HEK293 (cell line): ENCODE data around the gene NKAIN4.

Source experiments
- ZNF585B ChIP-seq: fragments of 450-650 bp; formaldehyde crosslinking; IDR thresholded peaks from 2 replicates; pipeline ENCODE4 v1.5.1; 2016; ENCODE audit warnings: missing biosample characterization, missing genetic modification characterization
- TF ChIP-seq, protein P1 (sequence below): fragments of 450-650 bp; formaldehyde crosslinking; IDR thresholded peaks from 2 replicates; pipeline ENCODE4 v1.5.1; 2016; ENCODE audit warnings: missing biosample characterization, missing genetic modification characterization

DNA sequence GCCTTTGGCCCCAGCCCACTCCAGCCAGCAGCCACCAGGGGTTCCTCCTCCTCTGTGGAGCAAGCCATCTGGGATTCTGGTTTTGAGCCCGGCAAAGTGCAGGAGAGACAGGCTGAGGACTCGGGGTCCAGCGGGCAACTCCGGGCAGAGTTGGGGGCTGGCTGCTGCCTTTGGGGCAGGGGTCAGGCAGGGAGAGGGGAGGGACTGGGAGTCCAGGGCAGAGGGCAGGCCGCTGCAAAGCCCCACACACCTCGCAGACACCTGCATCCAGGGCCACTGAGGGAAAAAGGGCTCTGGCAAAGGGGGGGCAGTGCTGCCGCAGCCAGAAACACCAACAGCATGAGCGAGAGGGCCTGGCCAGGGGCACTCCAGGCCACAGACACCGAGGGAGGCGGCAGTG, 9.8 kb downstream of the NKAIN4 start:
- no peak for TF ChIP-seq ZNF585B (tag by site-specific recombination)
- TF ChIP-seq, protein P1, sequence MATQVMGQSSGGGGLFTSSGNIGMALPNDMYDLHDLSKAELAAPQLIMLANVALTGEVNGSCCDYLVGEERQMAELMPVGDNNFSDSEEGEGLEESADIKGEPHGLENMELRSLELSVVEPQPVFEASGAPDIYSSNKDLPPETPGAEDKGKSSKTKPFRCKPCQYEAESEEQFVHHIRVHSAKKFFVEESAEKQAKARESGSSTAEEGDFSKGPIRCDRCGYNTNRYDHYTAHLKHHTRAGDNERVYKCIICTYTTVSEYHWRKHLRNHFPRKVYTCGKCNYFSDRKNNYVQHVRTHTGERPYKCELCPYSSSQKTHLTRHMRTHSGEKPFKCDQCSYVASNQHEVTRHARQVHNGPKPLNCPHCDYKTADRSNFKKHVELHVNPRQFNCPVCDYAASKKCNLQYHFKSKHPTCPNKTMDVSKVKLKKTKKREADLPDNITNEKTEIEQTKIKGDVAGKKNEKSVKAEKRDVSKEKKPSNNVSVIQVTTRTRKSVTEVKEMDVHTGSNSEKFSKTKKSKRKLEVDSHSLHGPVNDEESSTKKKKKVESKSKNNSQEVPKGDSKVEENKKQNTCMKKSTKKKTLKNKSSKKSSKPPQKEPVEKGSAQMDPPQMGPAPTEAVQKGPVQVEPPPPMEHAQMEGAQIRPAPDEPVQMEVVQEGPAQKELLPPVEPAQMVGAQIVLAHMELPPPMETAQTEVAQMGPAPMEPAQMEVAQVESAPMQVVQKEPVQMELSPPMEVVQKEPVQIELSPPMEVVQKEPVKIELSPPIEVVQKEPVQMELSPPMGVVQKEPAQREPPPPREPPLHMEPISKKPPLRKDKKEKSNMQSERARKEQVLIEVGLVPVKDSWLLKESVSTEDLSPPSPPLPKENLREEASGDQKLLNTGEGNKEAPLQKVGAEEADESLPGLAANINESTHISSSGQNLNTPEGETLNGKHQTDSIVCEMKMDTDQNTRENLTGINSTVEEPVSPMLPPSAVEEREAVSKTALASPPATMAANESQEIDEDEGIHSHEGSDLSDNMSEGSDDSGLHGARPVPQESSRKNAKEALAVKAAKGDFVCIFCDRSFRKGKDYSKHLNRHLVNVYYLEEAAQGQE = no peak
